ENCODE measurements around the gene ASPHD1. TPM values are rescaled to one million over a fixed set of nuclear protein-coding genes. Genes with fewer than 3 reads are reported as not detected.
"Not testable (repeated sequence)": the region's sequence is repeated elsewhere in the genome, so short reads cannot be mapped to it uniquely, and the experiment has no call there.

The ASPHD1 gene
- total and polyA plus RNA-seq, 10 donors, result 0.28 to 1.6 (median 0.77) TPM; not detected in 4

GRCh38 chr16:29881050-29881449 is 19.2 kb upstream of the ASPHD1 start:
- intact Hi-C loops (cut with DNase I; ENCODE audit: low total_unique reads), result no loop called here
- TF ChIP-seq POLR2A (IDR thresholded peaks at IDR 0.05), result no peak
- TF ChIP-seq CTCF (IDR thresholded peaks at IDR 0.05 in 8 of 11, conservative IDR thresholded peaks at IDR 0.05 in 3 of 11), result no peak
- no peak for TF ChIP-seq POLR2AphosphoS5 (IDR thresholded peaks at IDR 0.05)
- WGBS, 5 donors, result 82 to 94% (median 90%) methylated on average over 3 of the region's 3 CpGs

GRCh38 chr16:29883987-29884386 is 16.3 kb upstream of the ASPHD1 start:
- Histone ChIP-seq H3K9me3 (no peaks in the 10 kb centered on the region), H3K27me3 (replicated peaks in 1 of 7) (peaks cover 0 to 28% (median 4%) of the 10 kb centered on the region in 7 donors), H3K4me1 (no peaks in the 10 kb centered on the region), H3K36me3 (no peaks in the 10 kb centered on the region), H3K4me3 (no peak overlapping the region), H3K27ac (no peak overlapping the region)
- DNase-seq, result no peak
- intact Hi-C loops (cut with DNase I; ENCODE audit: low total_unique reads), result no loop called here
- 54 to 84% (median 74%) methylated on average over 6 of the region's 6 CpGs for WGBS, 5 donors
- no peak for TF ChIP-seq POLR2A (IDR thresholded peaks at IDR 0.05)
- no peak for TF ChIP-seq POLR2AphosphoS5 (IDR thresholded peaks at IDR 0.05)
- no peak for TF ChIP-seq CTCF (IDR thresholded peaks at IDR 0.05 in 8 of 11, conservative IDR thresholded peaks at IDR 0.05 in 3 of 11)

More at GRCh38 chr16:29881050-29881449, 19.2 kb upstream of the ASPHD1 start:
- H3K9me3 ChIP-seq, result no peaks in the 10 kb centered on the region
- H3K4me1 ChIP-seq, result peaks cover 3 to 18% (median 16%) of the 10 kb centered on the region in 6 donors
- no peak for DNase-seq
- no peak overlapping the region for H3K27ac ChIP-seq
- H3K4me3 ChIP-seq, result no peak overlapping the region
- H3K27me3 ChIP-seq (replicated peaks in 1 of 7), result peaks cover 0 to 51% (median 27%) of the 10 kb centered on the region in 7 donors
- no peaks in the 10 kb centered on the region for H3K36me3 ChIP-seq

GRCh38 chr16:29889372-29889771 is 10.9 kb upstream of the ASPHD1 start:
- H3K36me3 ChIP-seq; H3K4me1 ChIP-seq; H3K4me3 ChIP-seq; DNase-seq; H3K9me3 ChIP-seq; intact Hi-C loops (cut with DNase I; ENCODE audit: low total_unique reads); H3K27ac ChIP-seq: not testable (repeated sequence)
- H3K27me3 ChIP-seq (replicated peaks in 1 of 7), result peaks cover 0 to 11% (median 0%) of the 10 kb centered on the region in 7 donors
- 86 to 96% (median 94%) methylated on average over 3 of the region's 3 CpGs for WGBS, 5 donors

GRCh38 chr16:29891525-29892457 is 8.5 kb upstream of the ASPHD1 start:
- TF ChIP-seq CTCF (IDR thresholded peaks at IDR 0.05 in 8 of 11, conservative IDR thresholded peaks at IDR 0.05 in 3 of 11), result no peak
- TF ChIP-seq POLR2AphosphoS5 (IDR thresholded peaks at IDR 0.05), result no peak
- TF ChIP-seq POLR2A (IDR thresholded peaks at IDR 0.05), result no peak
- H3K4me1 ChIP-seq, result no peaks in the 10 kb centered on the region
- H3K36me3 ChIP-seq, result no peaks in the 10 kb centered on the region
- 66 to 72% (median 71%) methylated on average over 10 of the region's 10 CpGs for WGBS, 5 donors
- no peak for DNase-seq
- H3K4me3 ChIP-seq, result no peak overlapping the region
- intact Hi-C loops (cut with DNase I; ENCODE audit: low total_unique reads), result loop anchor here (10.0 kb wide), 1 partner anchor 63 kb away; no protein-coding TSS in a partner anchor
- H3K27me3 ChIP-seq (replicated peaks in 1 of 7), result peaks cover 0 to 22% (median 3%) of the 10 kb centered on the region in 7 donors
- no peaks in the 10 kb centered on the region for H3K9me3 ChIP-seq
- H3K27ac ChIP-seq, result no peak overlapping the region

Data from spleen (tissue), 11 donors.